Stimulated activated CD8-positive, alpha-beta memory T cell treated with anti-CD3 and anti-CD28 coated beads, Interleukin-4, amount 100 ng/mL, for 4 hours (primary cell): ENCODE measurements around the gene PNMA8A.
"Not testable (repeated sequence)": the region's sequence is repeated elsewhere in the genome, so short reads cannot be mapped to it uniquely, and the experiment has no call there.

Source experiments
- DNase-seq, 2 donors: peaks; one replicate each; pipeline ENCODE4 v3.0.0-alpha.2; 2020; ENCODE audit warnings: low read depth in 2 of 2, low spot score in 1 of 2

Gene PNMA8A

GRCh38 chr19:46471116-46471733 is at the start of gene PNMA8A:
Gene PNMA8A, minus strand, starts transcription at chr19:46471563. Its CDS starts 528 bp downstream, at chr19:46471035.
- no peak for DNase-seq

- DNase-seq, result no peak
Observed at GRCh38 chr19:46520616-46521015, 49.3 kb upstream of the PNMA8A start.

GRCh38 chr19:46517471-46517870 is 46.1 kb upstream of the PNMA8A start:
- no peak for DNase-seq

GRCh38 chr19:46515879-46516350 is 44.6 kb upstream of the PNMA8A start:
- DNase-seq, result no peak

- DNase-seq, result no peak
Observed at GRCh38 chr19:46515290-46515609, 43.9 kb upstream of the PNMA8A start.

- DNase-seq, result no peak
Observed at GRCh38 chr19:46514589-46515289, 43.4 kb upstream of the PNMA8A start.

GRCh38 chr19:46513461-46514236 is 42.3 kb upstream of the PNMA8A start:
- DNase-seq, result peak; percentile 44 to 74

GRCh38 chr19:46511237-46511636 is 39.9 kb upstream of the PNMA8A start:
- no peak for DNase-seq

- no peak for DNase-seq
Observed at GRCh38 chr19:46508206-46508605, 36.8 kb upstream of the PNMA8A start.

GRCh38 chr19:46503848-46504453 is 32.6 kb upstream of the PNMA8A start:
- DNase-seq, result no peak

- no peak for DNase-seq
Observed at GRCh38 chr19:46502891-46503290, 31.5 kb upstream of the PNMA8A start.

GRCh38 chr19:46499692-46500091 is 28.3 kb upstream of the PNMA8A start:
- no peak for DNase-seq

GRCh38 chr19:46497773-46498172 is 26.4 kb upstream of the PNMA8A start:
- no peak for DNase-seq

- DNase-seq, result not testable (repeated sequence)
Observed at GRCh38 chr19:46496886-46497285, 25.5 kb upstream of the PNMA8A start.

GRCh38 chr19:46496304-46496703 is 24.9 kb upstream of the PNMA8A start:
- no peak for DNase-seq

GRCh38 chr19:46495786-46496099 is 24.4 kb upstream of the PNMA8A start, which contains the start of gene PNMA8B:
Gene PNMA8B, minus strand, starts transcription at chr19:46495867. Its CDS starts 402 bp downstream, at chr19:46495465.
- DNase-seq, result no peak

- no peak for DNase-seq
Observed at GRCh38 chr19:46494941-46495785, 23.8 kb upstream of the PNMA8A start.

GRCh38 chr19:46494146-46494940 is 23.0 kb upstream of the PNMA8A start:
- DNase-seq, result no peak

GRCh38 chr19:46493236-46494145 is 22.1 kb upstream of the PNMA8A start:
- DNase-seq, result no peak
